Small intestine (tissue), 7 donors: ENCODE results near the gene TRAPPC2L. TPM values are rescaled to one million over a fixed set of nuclear protein-coding genes. Genes with fewer than 3 reads are reported as not detected.

Experiments
- DNase-seq, 2 donors: peaks; one replicate each; pipeline versions ENCODE4 v3.0.0 to v3.0.0-alpha.2; 2013
- FAIRE-seq: peaks from 2 replicates; lab custom pipeline; 2012; peaks lifted over from hg19 to GRCh38; lab: Jason Lieb, UNC
- H3K27ac ChIP-seq, 3 donors: one replicate each; pipeline ENCODE4 v1.5.1; 2013; ENCODE audit warnings: low read length in 2 of 3, mild to moderate bottlenecking in 2 of 3, control low read depth in 1 of 3, inconsistent platforms in 1 of 3, low read depth in 1 of 3, moderate library complexity in 1 of 3
- H3K27me3 ChIP-seq, 3 donors: one replicate each; pipeline ENCODE4 v1.6.1; 2013; ENCODE audit warnings: low read length in 3 of 3, inconsistent platforms in 1 of 3; ENCODE audit not compliant: control insufficient read depth in 3 of 3, insufficient read depth in 3 of 3
- H3K36me3 ChIP-seq, 3 donors: one replicate each; pipeline ENCODE4 v1.6.1; 2013; ENCODE audit warnings: low read length in 3 of 3, inconsistent platforms in 1 of 3, low read depth in 1 of 3, mild to moderate bottlenecking in 1 of 3, moderate library complexity in 1 of 3; ENCODE audit not compliant: control insufficient read depth in 3 of 3, insufficient read depth in 2 of 3
- H3K4me1 ChIP-seq, 3 donors: one replicate each; pipeline ENCODE4 v1.6.1; 2013; ENCODE audit warnings: low read length in 2 of 3, inconsistent platforms in 1 of 3, low read depth in 1 of 3, mild to moderate bottlenecking in 1 of 3, moderate library complexity in 1 of 3; ENCODE audit not compliant: control insufficient read depth in 3 of 3, insufficient read depth in 2 of 3
- H3K4me3 ChIP-seq, 3 donors: one replicate each; pipeline ENCODE4 v1.5.1; 2013; ENCODE audit warnings: low read length in 3 of 3, control low read depth in 1 of 3, inconsistent platforms in 1 of 3, low read depth in 1 of 3, mild to moderate bottlenecking in 1 of 3, moderate library complexity in 1 of 3
- H3K9me3 ChIP-seq, 2 donors: one replicate each; pipeline ENCODE4 v1.6.1; 2013; ENCODE audit warnings: low read depth in 1 of 2, low read length in 1 of 2; ENCODE audit not compliant: control insufficient read depth in 2 of 2, insufficient read depth in 1 of 2
- WGBS, 3 donors: extraction: QIAGEN DNeasy Blood & Tissue Kit; methylation state at CpG; one replicate each; pipeline ENCODE4 v1.1.7; 2013; 5-methylcytosine and 5-hydroxymethylcytosine counted together
- polyA plus RNA-seq, 4 donors: library from polyadenylated mRNA; stranded (reverse) in 3 of 4; unstranded in 1 of 4; fragments of 200-250 nt in 3 of 4; fragments of 120-200 nt in 1 of 4; gene quantifications; one replicate each; pipeline versions ENCODE4 v1.2.1 to v1.2.3, GENCODE V29; 2013
- donor health status: healthy with polysubstance abuse.
- donor health status: control.
- donor health status: control.
- donor health status: Bipolar disorder and iron deficiency.
- donor health status: healthy.

TRAPPC2L gene
- polyA plus RNA-seq, 4 donors: 46.6 to 104 (median 72.7) TPM

GRCh38 chr16:88871730-88872416, 14.9 kb downstream of the TRAPPC2L start:
- Histone ChIP-seq H3K36me3 (no peaks in the 10 kb centered on the region), H3K4me3 (no peak overlapping the region), H3K27ac (no peak overlapping the region), H3K27me3 (peaks cover 4 to 18% (median 5%) of the 10 kb centered on the region in 3 donors), H3K9me3 (no peaks in the 10 kb centered on the region), H3K4me1 (no peaks in the 10 kb centered on the region)
- DNase-seq (no peak), FAIRE-seq (no peak)
- WGBS, 3 donors: 54 to 70% (median 55%) methylated on average over 12 to 21 of the region's 21 CpGs

DNA sequence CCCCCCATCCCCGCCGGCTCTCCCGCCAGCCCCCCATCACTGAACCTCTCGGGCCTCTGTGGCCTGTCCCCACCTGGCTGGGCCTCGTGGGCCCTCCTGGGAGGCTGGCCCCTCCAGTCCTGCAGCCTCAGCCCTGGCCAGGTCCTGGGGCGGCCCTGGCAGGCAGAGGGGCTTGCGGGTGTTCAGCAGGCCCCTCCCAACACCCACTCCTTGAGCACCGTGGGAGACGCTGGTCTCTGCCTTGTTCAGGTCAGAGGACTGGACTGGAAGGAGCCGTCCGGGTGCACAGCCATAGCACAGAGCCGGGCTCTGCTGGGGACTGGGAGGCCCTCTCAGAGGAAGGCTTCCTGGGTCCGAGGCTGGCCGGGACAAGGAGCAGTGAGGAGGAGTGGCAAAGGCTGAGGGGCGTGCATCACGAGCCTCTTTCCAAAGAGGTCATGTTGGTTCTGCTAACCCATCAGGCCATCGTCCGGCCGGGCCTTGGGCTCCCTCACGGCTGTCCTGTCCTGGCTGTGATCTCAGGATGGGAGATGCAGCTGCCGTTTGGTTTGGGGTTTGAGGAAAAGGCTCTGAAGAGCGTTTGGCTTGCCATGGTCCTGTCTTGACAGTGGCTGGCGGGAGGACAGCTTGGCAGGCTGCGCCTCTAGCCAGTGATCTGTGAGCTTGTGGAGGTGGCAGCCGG, 15.9 kb downstream of the TRAPPC2L start:
- Histone ChIP-seq H3K4me3 (no peak overlapping the region), H3K27me3 (peaks cover 1 to 18% (median 5%) of the 10 kb centered on the region in 3 donors), H3K4me1 (no peaks in the 10 kb centered on the region), H3K36me3 (no peaks in the 10 kb centered on the region), H3K9me3 (no peaks in the 10 kb centered on the region), H3K27ac (no peak overlapping the region)
- DNase-seq: no peak
- FAIRE-seq: no peak
- 65 to 69% (median 69%) methylated on average over 25 of the region's 25 CpGs for WGBS, 3 donors

DNA sequence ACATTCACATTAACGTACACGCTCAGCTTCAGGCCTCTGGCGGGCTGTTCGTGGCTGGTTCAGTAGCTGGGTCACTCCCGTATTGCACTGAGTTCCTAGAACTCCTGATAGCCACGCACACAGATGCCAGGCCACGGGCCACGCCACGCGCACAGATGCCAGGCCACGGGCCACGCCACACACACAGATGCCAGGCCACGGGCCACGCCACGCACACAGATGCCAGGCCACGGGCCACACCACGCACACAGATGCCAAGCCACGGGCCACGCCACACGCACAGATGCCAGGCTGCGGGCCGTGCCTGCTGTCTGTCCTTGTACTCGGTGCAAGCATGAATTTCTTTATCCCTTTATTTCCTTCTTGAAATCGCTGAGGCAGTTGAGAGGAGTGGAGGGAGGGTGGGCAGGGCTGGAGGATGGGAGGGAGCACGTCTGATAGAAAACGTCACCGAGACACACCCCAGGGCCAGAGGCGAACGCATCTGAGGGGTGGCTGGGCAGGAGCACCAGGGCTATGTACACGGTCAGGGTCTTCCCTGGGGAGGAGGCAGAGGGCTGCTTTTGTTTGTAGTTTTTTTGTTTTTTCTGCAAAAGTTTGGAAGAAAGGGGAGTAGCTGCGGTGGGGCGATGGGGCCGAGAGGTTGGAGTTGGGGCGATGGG, 18.1 kb downstream of the TRAPPC2L start:
- 88 to 90% (median 88%) methylated on average over 34 of the region's 34 CpGs for WGBS, 3 donors
- DNase-seq: no peak
- Histone ChIP-seq H3K27ac (no peak overlapping the region), H3K4me3 (no peak overlapping the region), H3K4me1 (no peaks in the 10 kb centered on the region), H3K36me3 (peaks cover 0 to 11% (median 0%) of the 10 kb centered on the region in 3 donors), H3K27me3 (peaks cover 0 to 16% (median 0%) of the 10 kb centered on the region in 3 donors), H3K9me3 (no peaks in the 10 kb centered on the region)
- FAIRE-seq: no peak

GRCh38 chr16:88875703-88876234, 18.8 kb downstream of the TRAPPC2L start:
- DNase-seq: no peak
- H3K4me3 ChIP-seq: no peak overlapping the region
- peaks cover 0 to 16% (median 0%) of the 10 kb centered on the region in 3 donors for H3K27me3 ChIP-seq
- H3K9me3 ChIP-seq: no peaks in the 10 kb centered on the region
- no peak for FAIRE-seq
- peaks cover 0 to 5% (median 0%) of the 10 kb centered on the region in 3 donors for H3K4me1 ChIP-seq
- WGBS, 3 donors: 92 to 94% (median 93%) methylated on average over 22 of the region's 22 CpGs
- H3K36me3 ChIP-seq: peaks cover 0 to 13% (median 0%) of the 10 kb centered on the region in 3 donors
- H3K27ac ChIP-seq: no peak overlapping the region

DNA sequence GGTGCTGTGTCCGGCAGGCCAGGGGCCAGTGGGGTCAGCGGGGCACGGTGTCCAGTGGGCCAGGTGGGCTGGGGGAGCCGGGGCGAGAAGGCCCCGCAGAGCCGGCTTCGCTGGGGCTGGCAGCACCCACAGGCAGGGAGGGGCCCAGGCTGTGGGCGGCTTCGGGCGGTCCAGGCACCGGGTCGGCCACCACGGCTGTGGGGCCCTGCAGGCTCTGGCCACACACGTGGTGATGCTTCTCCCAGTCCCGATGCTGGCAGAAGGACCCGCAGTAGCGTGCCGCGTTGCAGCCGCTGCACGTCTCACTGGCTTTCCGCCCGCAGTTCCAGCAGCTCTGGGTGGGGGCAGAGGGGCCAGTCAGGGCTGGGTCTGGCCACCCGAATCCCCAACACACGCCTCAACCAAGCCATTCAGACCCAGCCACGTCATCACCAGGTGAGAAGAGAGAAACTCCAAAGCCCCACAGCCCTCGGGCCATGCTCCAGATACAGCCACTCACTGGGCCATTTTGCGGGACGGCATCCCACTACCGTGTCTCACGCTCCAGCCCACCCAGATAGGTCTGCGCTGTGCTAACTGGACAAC, 20.1 kb downstream of the TRAPPC2L start:
- DNase-seq (no peak), FAIRE-seq (no peak)
- no peaks in the 10 kb centered on the region for H3K9me3 ChIP-seq
- no peak overlapping the region for H3K4me3 ChIP-seq
- H3K27ac ChIP-seq: no peak overlapping the region
- H3K27me3 ChIP-seq: peaks cover 0 to 11% (median 0%) of the 10 kb centered on the region in 3 donors
- peaks cover 0 to 13% (median 0%) of the 10 kb centered on the region in 3 donors for H3K36me3 ChIP-seq
- WGBS, 3 donors: 83 to 90% (median 84%) methylated on average over 28 to 33 of the region's 33 CpGs
- peaks cover 0 to 12% (median 0%) of the 10 kb centered on the region in 3 donors for H3K4me1 ChIP-seq

DNA sequence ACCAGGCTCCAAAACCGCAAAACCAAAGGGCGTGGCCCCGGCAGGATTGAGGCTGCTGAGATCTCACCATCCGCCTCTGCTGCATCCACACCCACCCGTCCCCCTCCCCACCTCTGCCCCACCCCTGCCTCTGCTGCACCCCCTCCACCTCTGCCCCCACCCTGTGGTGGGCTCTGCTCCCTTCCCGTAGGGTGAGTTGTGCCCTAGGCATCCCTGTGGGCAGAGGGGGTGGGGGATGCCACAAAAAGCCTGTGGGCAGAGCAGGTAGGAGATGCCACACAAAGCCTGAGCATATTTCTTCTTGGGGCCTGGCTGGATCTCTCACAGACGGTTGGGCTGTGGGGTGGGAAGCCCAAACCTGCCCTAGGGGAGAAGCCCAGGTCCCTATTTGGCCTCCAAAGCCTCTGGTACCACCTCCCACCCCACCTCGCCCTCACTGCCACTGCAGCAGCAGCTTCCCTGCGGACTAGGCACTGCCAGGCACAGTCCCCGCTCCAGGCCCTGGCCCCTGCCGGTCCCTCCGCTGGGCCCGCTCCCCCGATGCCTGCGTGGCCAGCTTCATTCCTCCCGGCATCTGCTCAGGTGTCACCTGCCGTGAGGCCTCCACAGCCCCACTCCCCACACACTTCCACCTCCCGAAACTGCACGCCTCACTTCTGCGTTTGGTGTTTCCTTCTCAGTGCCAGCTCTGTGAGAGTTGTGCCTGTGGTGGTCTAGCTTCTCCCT, 20.8 kb downstream of the TRAPPC2L start:
- WGBS, 3 donors: 71 to 85% (median 81%) methylated on average over 15 to 20 of the region's 20 CpGs
- no peak for FAIRE-seq

GRCh38 chr16:88878356-88878755, 21.4 kb downstream of the TRAPPC2L start:
- H3K27me3 ChIP-seq: peaks cover 0 to 11% (median 0%) of the 10 kb centered on the region in 3 donors
- H3K27ac ChIP-seq: no peak overlapping the region
- no peak for DNase-seq
- WGBS, 3 donors: 83 to 95% (median 90%) methylated on average over 19 to 20 of the region's 20 CpGs
- H3K4me3 ChIP-seq: no peak overlapping the region
- H3K4me1 ChIP-seq: peaks cover 0 to 12% (median 0%) of the 10 kb centered on the region in 3 donors
- peaks cover 0 to 15% (median 0%) of the 10 kb centered on the region in 3 donors for H3K36me3 ChIP-seq
- H3K9me3 ChIP-seq: no peaks in the 10 kb centered on the region
- no peak for FAIRE-seq

More for the DNA sequence above, 20.8 kb downstream of the TRAPPC2L start:
- Histone ChIP-seq H3K36me3 (peaks cover 0 to 15% (median 0%) of the 10 kb centered on the region in 3 donors), H3K27ac (no peak overlapping the region), H3K4me1 (peaks cover 0 to 12% (median 0%) of the 10 kb centered on the region in 3 donors), H3K9me3 (no peaks in the 10 kb centered on the region), H3K4me3 (no peak overlapping the region), H3K27me3 (peaks cover 0 to 11% (median 0%) of the 10 kb centered on the region in 3 donors)
- no peak for DNase-seq
